HG03108 (cell line): ENCODE measurements around the gene CDH26.
A peak's percentile ranks its signal among the peaks of the same experiment; 100 is the strongest.
"Not testable (repeated sequence)": the region's sequence is repeated elsewhere in the genome, so short reads cannot be mapped to it uniquely, and the experiment has no call there.

Experiments
- ATAC-seq: cut with Tn5 transposase; IDR thresholded peaks from one replicate; pipeline ENCODE4 v1.9.1; 2021; ENCODE audit warnings: moderate library complexity; ENCODE audit not compliant: unreplicated experiment

CDH26 gene

GRCh38 chr20:60040471-60041162 is 82.4 kb downstream of the CDH26 start:
- no peak for ATAC-seq

- ATAC-seq: not testable (repeated sequence)
Observed at GRCh38 chr20:60041436-60042165, 83.4 kb downstream of the CDH26 start.

- ATAC-seq: no peak
Observed at GRCh38 chr20:60043435-60043834, 85.2 kb downstream of the CDH26 start.

GRCh38 chr20:60046011-60046413 is 87.8 kb downstream of the CDH26 start:
- ATAC-seq: no peak

GRCh38 chr20:60046436-60046835 is 88.2 kb downstream of the CDH26 start:
- no peak for ATAC-seq

GRCh38 chr20:60046860-60047259 is 88.6 kb downstream of the CDH26 start:
- ATAC-seq: no peak

- ATAC-seq: no peak
Observed at GRCh38 chr20:60048634-60049521, 90.7 kb downstream of the CDH26 start.

GRCh38 chr20:60049601-60050000 is 91.4 kb downstream of the CDH26 start:
- no peak for ATAC-seq

GRCh38 chr20:60050193-60050947 is 92.1 kb downstream of the CDH26 start:
- ATAC-seq: no peak

- ATAC-seq: no peak
Observed at GRCh38 chr20:60051911-60052310, 93.7 kb downstream of the CDH26 start.

GRCh38 chr20:60052322-60052721 is 94.1 kb downstream of the CDH26 start:
- ATAC-seq: no peak

GRCh38 chr20:60053125-60053817 is 95.0 kb downstream of the CDH26 start:
- no peak for ATAC-seq

- no peak for ATAC-seq
Observed at GRCh38 chr20:60053818-60054190, 95.6 kb downstream of the CDH26 start.

GRCh38 chr20:60054716-60055634 is 96.8 kb downstream of the CDH26 start:
- no peak for ATAC-seq

- peak; percentile 43 for ATAC-seq
Observed at GRCh38 chr20:60055740-60056139, 97.5 kb downstream of the CDH26 start.

- no peak for ATAC-seq
Observed at GRCh38 chr20:60056407-60057122, 98.3 kb downstream of the CDH26 start.

- peak; percentile 47 for ATAC-seq
Observed at GRCh38 chr20:60057123-60057865, 99.1 kb downstream of the CDH26 start.
